Measurements from ENCODE around the gene ZNF865. TPM values are rescaled to one million over a fixed set of nuclear protein-coding genes. Genes with fewer than 3 reads are reported as not detected.
A peak's percentile ranks its signal among the peaks of the same experiment; 100 is the strongest.

ZNF865 gene
- total and polyA plus RNA-seq, 2 of the 4 experiments (the other 2 are of a cell fraction): under 0.01 to 4.6 TPM

DNA sequence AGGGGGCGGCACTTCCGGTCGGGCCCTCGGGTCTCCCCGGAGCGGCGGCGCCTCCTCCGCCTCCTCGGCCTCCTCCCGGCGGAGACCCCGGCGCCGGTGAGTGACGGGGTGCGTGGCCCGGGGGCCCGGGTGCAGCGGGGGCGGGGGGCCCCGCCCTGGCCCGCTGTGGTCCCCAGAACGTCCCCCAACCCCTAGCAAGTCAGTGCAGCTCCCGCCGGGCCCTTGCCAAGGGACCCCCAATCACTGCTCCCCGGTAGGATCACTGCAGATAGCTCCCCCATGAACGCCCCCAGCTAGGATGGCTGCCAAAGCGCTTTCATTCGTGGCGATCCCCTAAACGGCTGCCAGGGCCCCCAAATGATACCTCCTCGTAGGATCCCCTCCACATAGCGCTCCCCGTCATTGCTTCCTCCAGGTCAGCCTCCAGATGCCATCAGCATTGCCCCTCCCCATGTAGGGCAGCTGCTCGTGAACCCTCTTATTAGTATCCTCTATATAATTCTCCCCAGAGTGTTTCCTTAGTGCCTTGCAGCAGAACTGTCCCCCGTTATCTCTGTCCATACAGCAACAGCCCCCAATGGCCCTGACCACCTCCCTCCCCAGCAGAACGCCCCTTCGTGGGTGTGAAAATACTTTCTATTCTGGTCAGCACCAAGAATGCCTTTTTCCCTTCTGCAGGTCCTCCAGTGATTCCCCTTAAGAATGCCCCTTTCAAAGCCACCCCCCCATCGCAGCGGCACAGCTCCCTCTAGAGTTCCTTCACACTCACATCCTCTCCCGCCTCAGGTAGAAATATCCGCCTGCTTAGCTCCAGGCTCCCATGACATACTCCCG lies at the start of gene ZNF865 (continued):
- TF ChIP-seq MAZ (IDR thresholded peaks at IDR 0.05; ENCODE audit: borderline replicate concordance, low read depth, low read length): peak; percentile 85

DNA sequence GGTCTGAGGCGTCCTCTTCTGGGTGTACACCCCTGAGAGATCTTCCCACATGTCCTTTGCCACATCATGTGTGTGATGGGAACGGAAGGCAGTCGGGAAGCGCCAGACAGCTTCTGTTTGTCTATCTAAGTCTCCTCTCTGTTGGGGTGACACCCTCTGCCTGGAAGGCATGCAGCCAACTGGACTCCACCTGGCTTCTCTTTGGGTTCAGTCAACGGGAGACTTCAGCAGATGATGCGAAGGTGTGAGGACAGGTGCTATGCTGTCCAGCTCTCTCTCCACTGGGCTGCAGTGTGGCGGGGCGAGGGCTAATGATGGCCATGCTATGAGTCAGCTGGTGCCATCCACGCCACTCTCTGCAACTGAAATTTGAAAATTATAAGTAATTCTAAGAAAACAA lies 45.8 kb upstream of the ZNF865 start:
- no peak overlapping the region for H2BK5ac ChIP-seq (ENCODE audit: low read depth, low read length, poor library complexity, severe bottlenecking)
- no peaks in the 10 kb centered on the region for H3K79me1 ChIP-seq (ENCODE audit: low read depth in 1 of 2, low read length in 2 of 2)
- no peak overlapping the region for H2AK9ac ChIP-seq (replicated peaks; ENCODE audit: low read depth, low read length, poor library complexity)
- no peaks in the 10 kb centered on the region for H4K20me1 ChIP-seq (ENCODE audit: insufficient read depth, low read length)
- no peak overlapping the region for H3K23ac ChIP-seq (ENCODE audit: low read depth, low read length)
- ATAC-seq (ENCODE audit: low read depth) (no peak), DNase-seq (no peak)
- H3K14ac ChIP-seq (replicated peaks; ENCODE audit: low read depth, low read length): no peak overlapping the region
- H3K4me2 ChIP-seq (ENCODE audit: low read depth, low read length): no peak overlapping the region
- no peaks in the 10 kb centered on the region for H3K36me3 ChIP-seq (ENCODE audit: control insufficient read depth, insufficient read depth, low read length)
- ChIA-PET POLR2A (ENCODE audit: unreplicated experiment) (no interaction called here), CTCF (no interaction called here)
- dilution Hi-C loops (cut with HindIII; ENCODE audit: low sequenced_read_pairs, unreplicated experiment) (no loop called here), intact Hi-C loops (cut with micrococcal nuclease) (no loop called here), in situ Hi-C loops (cut with MboI; ENCODE audit: low sequenced_read_pairs) (no loop called here)
- no peak overlapping the region for H3K18ac ChIP-seq (ENCODE audit: low read depth, low read length)
- no peak overlapping the region for H3K9ac ChIP-seq (ENCODE audit: low read depth, low read length)
- 60% methylated on average over 2 of the region's 9 CpGs; no CpG with 5 or more reads in 1 of the 2 experiments for WGBS, 2 experiments (ENCODE audit: extremely low coverage in 2 of 2, insufficient read length in 1 of 2)
- no peak overlapping the region for H3K4me3 ChIP-seq (ENCODE audit: insufficient read depth, low read depth, low read length)
- no peak overlapping the region for H2BK15ac ChIP-seq (ENCODE audit: low read depth, low read length)
- no peak overlapping the region for H2BK120ac ChIP-seq (ENCODE audit: low read depth, low read length)
- H3K9me1 ChIP-seq (ENCODE audit: insufficient read depth, low read length): no peaks in the 10 kb centered on the region
- peak overlapping the region; percentile 21 for H2AFZ ChIP-seq (replicated peaks; ENCODE audit: low read length, poor library complexity)
- peaks cover 7% of the 10 kb centered on the region for H3K27me3 ChIP-seq (ENCODE audit: control insufficient read depth, insufficient read depth, low read length)
- H4K8ac ChIP-seq (ENCODE audit: low read depth in 2 of 2, low read length in 2 of 2): no peak overlapping the region
- no peak overlapping the region for H4K91ac ChIP-seq (ENCODE audit: insufficient read depth, low read depth, low read length)
- H2BK20ac ChIP-seq (ENCODE audit: low read depth, low read length): no peak overlapping the region
- H3K27ac ChIP-seq (ENCODE audit: insufficient read depth, low read length): no peak overlapping the region
- no peak overlapping the region for H3K4ac ChIP-seq (ENCODE audit: low read depth, low read length)
- BruUV-seq (replicated peaks): no TSS peak
- H2AK5ac ChIP-seq (ENCODE audit: low read depth, low read length): no peak overlapping the region
- H3K4me1 ChIP-seq (ENCODE audit: control insufficient read depth, insufficient read depth, low read length): no peaks in the 10 kb centered on the region
- peaks cover 5% of the 10 kb centered on the region; the same call in 1 of the 2 replicates for H3K9me3 ChIP-seq (ENCODE audit: control insufficient read depth, insufficient read depth, low read length)
- no peak overlapping the region for H3K56ac ChIP-seq (ENCODE audit: extremely low read depth, insufficient read depth, low read length)
- no peak overlapping the region for H4K5ac ChIP-seq (ENCODE audit: low read depth, low read length)
- TF ChIP-seq MXI1 (IDR thresholded peaks at IDR 0.05; ENCODE audit: borderline replicate concordance, low read depth, low read length) (no peak), MAZ (IDR thresholded peaks at IDR 0.05; ENCODE audit: borderline replicate concordance, low read depth, low read length) (no peak), SMC3 (IDR thresholded peaks at IDR 0.05; ENCODE audit: low read depth, low read length) (no peak), RAD21 (IDR thresholded peaks at IDR 0.05; ENCODE audit: low read length) (no peak), CEBPB (IDR thresholded peaks at IDR 0.05; ENCODE audit: low read depth, low read length) (no peak), CHD1 (IDR thresholded peaks at IDR 0.05; ENCODE audit: low read depth, low read length) (no peak), MAFK (IDR thresholded peaks at IDR 0.05; ENCODE audit: low read depth, low read length) (no peak), RFX5 (IDR thresholded peaks at IDR 0.05; ENCODE audit: low read depth, low read length) (no peak), BHLHE40 (IDR thresholded peaks at IDR 0.05; ENCODE audit: low read depth, low read length) (no peak), NFE2L2 (IDR thresholded peaks at IDR 0.05; ENCODE audit: low read depth, low read length) (no peak), FOS (IDR thresholded peaks at IDR 0.05; ENCODE audit: low read depth, low read length) (no peak)
- TF ChIP-seq, protein P1, sequence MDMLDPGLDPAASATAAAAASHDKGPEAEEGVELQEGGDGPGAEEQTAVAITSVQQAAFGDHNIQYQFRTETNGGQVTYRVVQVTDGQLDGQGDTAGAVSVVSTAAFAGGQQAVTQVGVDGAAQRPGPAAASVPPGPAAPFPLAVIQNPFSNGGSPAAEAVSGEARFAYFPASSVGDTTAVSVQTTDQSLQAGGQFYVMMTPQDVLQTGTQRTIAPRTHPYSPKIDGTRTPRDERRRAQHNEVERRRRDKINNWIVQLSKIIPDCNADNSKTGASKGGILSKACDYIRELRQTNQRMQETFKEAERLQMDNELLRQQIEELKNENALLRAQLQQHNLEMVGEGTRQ (IDR thresholded peaks at IDR 0.05; ENCODE audit: low read depth, low read length): no peak
- TF ChIP-seq, protein P2, sequence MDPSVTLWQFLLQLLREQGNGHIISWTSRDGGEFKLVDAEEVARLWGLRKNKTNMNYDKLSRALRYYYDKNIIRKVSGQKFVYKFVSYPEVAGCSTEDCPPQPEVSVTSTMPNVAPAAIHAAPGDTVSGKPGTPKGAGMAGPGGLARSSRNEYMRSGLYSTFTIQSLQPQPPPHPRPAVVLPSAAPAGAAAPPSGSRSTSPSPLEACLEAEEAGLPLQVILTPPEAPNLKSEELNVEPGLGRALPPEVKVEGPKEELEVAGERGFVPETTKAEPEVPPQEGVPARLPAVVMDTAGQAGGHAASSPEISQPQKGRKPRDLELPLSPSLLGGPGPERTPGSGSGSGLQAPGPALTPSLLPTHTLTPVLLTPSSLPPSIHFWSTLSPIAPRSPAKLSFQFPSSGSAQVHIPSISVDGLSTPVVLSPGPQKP (IDR thresholded peaks at IDR 0.05; ENCODE audit: borderline replicate concordance, low read depth, low read length): no peak

All from IMR-90 (cell line).